ENCODE results near the gene INSC. TPM values are rescaled to one million over a fixed set of nuclear protein-coding genes. Genes with fewer than 3 reads are reported as not detected.
A peak's percentile ranks its signal among the peaks of the same experiment; 100 is the strongest.

INSC gene
- total and polyA plus RNA-seq, 2 of the 8 experiments (the other 6 are each of a cell fraction or from before 2014, with no cell fraction given), result 0.58 to 0.59 TPM

DNA sequence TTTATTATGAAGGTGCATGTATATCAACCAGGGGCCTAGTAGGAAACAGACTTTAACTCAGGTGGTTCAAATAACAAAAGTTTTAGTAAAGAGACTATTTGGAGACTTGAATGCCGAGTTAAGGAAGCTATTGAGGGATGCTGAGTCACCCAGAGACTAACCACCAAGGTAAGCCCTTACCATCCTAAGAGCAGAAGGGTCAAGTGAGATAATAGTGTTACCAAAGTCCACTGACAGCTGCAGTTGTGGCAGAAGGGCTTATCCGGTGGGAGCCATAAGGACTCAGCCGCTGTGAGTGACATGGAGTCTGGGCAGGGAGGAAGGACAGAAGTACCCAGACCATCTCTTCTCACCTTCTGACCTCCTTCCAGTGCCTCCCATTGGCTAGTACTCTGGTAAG lies 134.0 kb downstream of the INSC start:
- CTCF ChIA-PET (ENCODE audit: partially characterized antibody), result interaction anchor here (1.1 to 1.3 kb wide), 2 partner anchors 9 to 12 kb away, joined by 3 read pairs; no protein-coding TSS in a partner anchor
- Histone ChIP-seq H3K4ac (replicated peaks; ENCODE audit: insufficient read length, low read depth, low read length) (no peak overlapping the region), H2BK20ac (ENCODE audit: low read length) (no peak overlapping the region), H3K79me2 (ENCODE audit: control insufficient read depth in 1 of 2, insufficient read depth in 2 of 2, low read length in 2 of 2) (no peaks in the 10 kb centered on the region), H2BK5ac (ENCODE audit: low read depth, low read length) (no peak overlapping the region), H3K79me1 (ENCODE audit: low read depth, low read length) (no peaks in the 10 kb centered on the region), H2BK15ac (ENCODE audit: low read length) (no peak overlapping the region), H3K27ac (ENCODE audit: low read depth, low read length) (no peak overlapping the region), H3K14ac (ENCODE audit: insufficient read length) (no peak overlapping the region), H4K5ac (ENCODE audit: insufficient read length, low read depth, low read length) (no peak overlapping the region), H4K91ac (replicated peaks; ENCODE audit: insufficient read length, low read length) (no peak overlapping the region), H3K36me3 (ENCODE audit: control insufficient read depth in 2 of 4, insufficient read depth in 4 of 4, low read length in 3 of 4) (no peaks in the 10 kb centered on the region), H3K4me2 (ENCODE audit: insufficient read depth in 1 of 2, low read depth in 2 of 2, low read length in 2 of 2) (no peak overlapping the region), H3K56ac (replicated peaks; ENCODE audit: insufficient read length, low read depth, low read length) (no peak overlapping the region), H3K23ac (ENCODE audit: insufficient read length) (no peak overlapping the region), H3K9ac (replicated peaks in 1 of 4; ENCODE audit: extremely low read depth in 1 of 4, low read depth in 3 of 4, low read length in 3 of 4) (peak overlapping the region in 1 of 4 experiments; percentile 34; a peak in 1 of 7 replicates), H3K4me1 (replicated peaks in 1 of 4; ENCODE audit: control insufficient read depth in 3 of 4, insufficient read depth in 4 of 4, low read length in 3 of 4) (no peaks in the 10 kb centered on the region), H2AFZ (ENCODE audit: low read length) (no peak overlapping the region), H4K8ac (ENCODE audit: extremely low read depth, insufficient read depth, low read length) (no peak overlapping the region), H3K4me3 (ENCODE audit: extremely low read depth in 1 of 4, insufficient read depth in 2 of 4, low read depth in 3 of 4, low read length in 4 of 4) (no peak overlapping the region), H3K23me2 (ENCODE audit: low read depth, low read length) (no peaks in the 10 kb centered on the region), H3K27me3 (replicated peaks in 1 of 4; ENCODE audit: control insufficient read depth in 3 of 4, extremely low read depth in 1 of 4, insufficient read depth in 3 of 4, low read length in 3 of 4) (no peaks in the 10 kb centered on the region), H3K18ac (ENCODE audit: extremely low read depth, low read length) (no peak overlapping the region), H3K9me3 (ENCODE audit: insufficient read depth in 2 of 2, low read depth in 1 of 2, low read length in 1 of 2) (no peaks in the 10 kb centered on the region), H4K20me1 (replicated peaks in 1 of 2; ENCODE audit: control insufficient read depth in 1 of 2, insufficient read depth in 2 of 2, low read length in 2 of 2) (no peaks in the 10 kb centered on the region), H2BK12ac (ENCODE audit: low read depth, low read length) (no peak overlapping the region), H2BK120ac (replicated peaks; ENCODE audit: low read depth, low read length) (no peak overlapping the region), H2AK5ac (ENCODE audit: low read depth, low read length) (no peak overlapping the region)
- WGBS, 2 experiments (ENCODE audit: extremely low coverage in 1 of 2, insufficient coverage in 1 of 2, insufficient read length in 1 of 2, insufficient replicate concordance in 2 of 2, low coverage in 1 of 2, low lambda C conversion rate in 2 of 2, missing lambda C conversion rate in 1 of 2), result 96% methylated on average over 3 of the region's 3 CpGs; no CpG with 5 or more reads in 1 of the 2 experiments
- TF ChIP-seq JUN (IDR thresholded peaks at IDR 0.05; ENCODE audit: low read depth, low read length) (no peak), SAP30 (IDR thresholded peaks at IDR 0.05; ENCODE audit: insufficient read depth, insufficient replicate concordance, low read length) (no peak), CEBPB (IDR thresholded peaks at IDR 0.05; ENCODE audit: low read depth, low read length) (no peak), CHD2 (IDR thresholded peaks at IDR 0.05; ENCODE audit: low read length) (no peak), NANOG (IDR thresholded peaks at IDR 0.05; ENCODE audit: insufficient read depth, low read depth, low read length, poor library complexity, severe bottlenecking) (no peak), POU5F1 (IDR thresholded peaks at IDR 0.05; ENCODE audit: low read depth, low read length) (no peak), CBX5 (IDR thresholded peaks at IDR 0.05; ENCODE audit: low read depth, low read length) (no peak), ATF3 (IDR thresholded peaks at IDR 0.05; ENCODE audit: insufficient read depth, low read depth, low read length) (no peak), POLR2A (IDR thresholded peaks at IDR 0.05; ENCODE audit: control extremely low read depth in 1 of 2, low read depth in 2 of 2, low read length in 2 of 2) (no peak), PHF8 (conservative IDR thresholded peaks at IDR 0.05; ENCODE audit: low read depth, low read length) (no peak)
- FAIRE-seq (no peak), DNase-seq (ENCODE audit: low read depth in 1 of 2, low spot score in 2 of 2) (no peak)
- POLR2A ChIA-PET (ENCODE audit: partially characterized antibody), result no interaction called here
